Hepatic stellate cell (primary cell): ENCODE measurements around the gene KRT33B.

Source experiments
- DNase-seq: peaks from one replicate; pipeline ENCODE4 v3.0.0; 2011; ENCODE audit warnings: low spot score

Gene KRT33B

GRCh38 chr17:41325126-41325525 is 44.5 kb downstream of the KRT33B start:
- DNase-seq, result no peak

GRCh38 chr17:41324180-41325075 is 45.2 kb downstream of the KRT33B start:
- no peak for DNase-seq

GRCh38 chr17:41322903-41323895 is 46.4 kb downstream of the KRT33B start:
- DNase-seq, result no peak

GRCh38 chr17:41322094-41322902 is 47.3 kb downstream of the KRT33B start:
- DNase-seq, result peak; percentile 62

- no peak for DNase-seq
Observed at GRCh38 chr17:41318231-41318630, 51.4 kb downstream of the KRT33B start.

GRCh38 chr17:41315814-41316445 is 53.7 kb downstream of the KRT33B start:
- DNase-seq, result no peak

GRCh38 chr17:41315204-41315794 is 54.3 kb downstream of the KRT33B start, which contains the start of gene KRTAP17-1:
KRTAP17-1 (minus strand) TSS chr17:41315710; CDS start chr17:41315650, 60 bp downstream.
- no peak for DNase-seq
